HG03558 (cell line): ENCODE results near the gene RBM34.
"Not testable (repeated sequence)": the region's sequence is repeated elsewhere in the genome, so short reads cannot be mapped to it uniquely, and the experiment has no call there.

Experiments used
- ATAC-seq: cut with Tn5 transposase; IDR thresholded peaks from one replicate; pipeline ENCODE4 v1.9.1; 2021; ENCODE audit warnings: moderate number of reproducible peaks; ENCODE audit not compliant: unreplicated experiment; ENCODE audit errors: extremely low read depth

The RBM34 gene

GRCh38 chr1:235160957-235161684 is at the start of gene RBM34:
TSS of gene RBM34 (minus strand) at chr1:235161250. CDS start at chr1:235161226, 24 bp downstream.
- ATAC-seq, result peak; percentile 71

GRCh38 chr1:235207209-235207565 is 46.1 kb upstream of the RBM34 start:
- no peak for ATAC-seq

- no peak for ATAC-seq
Measured at GRCh38 chr1:235206533-235207208, 45.6 kb upstream of the RBM34 start.

- ATAC-seq, result no peak
Measured at GRCh38 chr1:235205687-235206086, 44.6 kb upstream of the RBM34 start.

- no peak for ATAC-seq
Measured at GRCh38 chr1:235203428-235203827, 42.4 kb upstream of the RBM34 start.

- not testable (repeated sequence) for ATAC-seq
Measured at GRCh38 chr1:235202447-235202846, 41.4 kb upstream of the RBM34 start.

GRCh38 chr1:235199441-235199840 is 38.4 kb upstream of the RBM34 start:
- no peak for ATAC-seq

GRCh38 chr1:235190431-235190830 is 29.4 kb upstream of the RBM34 start:
- ATAC-seq, result no peak

- no peak for ATAC-seq
Measured at GRCh38 chr1:235187316-235187715, 26.3 kb upstream of the RBM34 start.

- ATAC-seq, result no peak
Measured at GRCh38 chr1:235181561-235182245, 20.7 kb upstream of the RBM34 start.

GRCh38 chr1:235180916-235181460 is 19.9 kb upstream of the RBM34 start:
- ATAC-seq, result no peak

GRCh38 chr1:235176486-235176885 is 15.4 kb upstream of the RBM34 start:
- ATAC-seq, result no peak

GRCh38 chr1:235169986-235170385 is 8.9 kb upstream of the RBM34 start:
- no peak for ATAC-seq

- ATAC-seq, result no peak
Measured at GRCh38 chr1:235168375-235168774, 7.3 kb upstream of the RBM34 start.

- ATAC-seq, result no peak
Measured at GRCh38 chr1:235161685-235162327, 756 bp upstream of the RBM34 start.

- ATAC-seq, result peak; percentile 15
Measured at GRCh38 chr1:235160383-235160956, 580 bp downstream of the RBM34 start.

GRCh38 chr1:235159930-235160329 is 1.1 kb downstream of the RBM34 start:
- not testable (repeated sequence) for ATAC-seq

GRCh38 chr1:235159284-235159683 is 1.8 kb downstream of the RBM34 start:
- ATAC-seq, result not testable (repeated sequence)

GRCh38 chr1:235158680-235159079 is 2.4 kb downstream of the RBM34 start:
- no peak for ATAC-seq

- ATAC-seq, result no peak
Measured at GRCh38 chr1:235157150-235157549, 3.9 kb downstream of the RBM34 start.
